ENCODE data around the gene NPEPL1. TPM values are rescaled to one million over a fixed set of nuclear protein-coding genes. Genes with fewer than 3 reads are reported as not detected.

The NPEPL1 gene
- total and polyA plus RNA-seq, 2 of the 8 experiments (the other 6 are each of a cell fraction or from before 2014, with no cell fraction given), result 12.4 to 26.8 TPM

- Histone ChIP-seq H3K9me3 (ENCODE audit: insufficient read depth in 2 of 2, low read depth in 1 of 2, low read length in 1 of 2) (no peaks in the 10 kb centered on the region), H2BK5ac (ENCODE audit: low read depth, low read length) (peak overlapping the region; percentile 97; the same call in 1 of the 2 replicates), H3K18ac (ENCODE audit: extremely low read depth, low read length) (no peak overlapping the region; the same call in 1 of the 2 replicates), H2AFZ (ENCODE audit: low read length) (no peak overlapping the region), H2AK5ac (ENCODE audit: low read depth, low read length) (peak overlapping the region; percentile 33; the same call in 1 of the 2 replicates), H3K9ac (replicated peaks in 1 of 4; ENCODE audit: extremely low read depth in 1 of 4, low read depth in 3 of 4, low read length in 3 of 4) (no peak overlapping the region), H3K14ac (ENCODE audit: insufficient read length) (no peak overlapping the region), H3K4me3 (ENCODE audit: extremely low read depth in 1 of 4, insufficient read depth in 2 of 4, low read depth in 3 of 4, low read length in 4 of 4) (no peak overlapping the region), H3K23me2 (ENCODE audit: low read depth, low read length) (no peaks in the 10 kb centered on the region), H3K4me2 (ENCODE audit: insufficient read depth in 1 of 2, low read depth in 2 of 2, low read length in 2 of 2) (no peak overlapping the region), H4K8ac (ENCODE audit: extremely low read depth, insufficient read depth, low read length) (no peak overlapping the region), H3K4me1 (replicated peaks in 1 of 4; ENCODE audit: control insufficient read depth in 3 of 4, insufficient read depth in 4 of 4, low read length in 3 of 4) (peaks cover 0 to 27% (median 17%) of the 10 kb centered on the region in 4 experiments; a peak in 6 of 7 replicates), H2BK20ac (ENCODE audit: low read length) (peak overlapping the region; percentile 28; the same call in 1 of the 2 replicates), H2BK120ac (replicated peaks; ENCODE audit: low read depth, low read length) (no peak overlapping the region), H3K23ac (ENCODE audit: insufficient read length) (no peak overlapping the region), H3K79me2 (ENCODE audit: control insufficient read depth in 1 of 2, insufficient read depth in 2 of 2, low read length in 2 of 2) (no peaks in the 10 kb centered on the region), H3K4ac (replicated peaks; ENCODE audit: insufficient read length, low read depth, low read length) (no peak overlapping the region), H4K91ac (replicated peaks; ENCODE audit: insufficient read length, low read length) (peak overlapping the region; percentile 5), H4K5ac (ENCODE audit: insufficient read length, low read depth, low read length) (no peak overlapping the region), H3K36me3 (ENCODE audit: control insufficient read depth in 2 of 4, insufficient read depth in 4 of 4, low read length in 3 of 4) (no peaks in the 10 kb centered on the region), H2BK12ac (ENCODE audit: low read depth, low read length) (peak overlapping the region; percentile 97; the same call in 1 of the 2 replicates), H2BK15ac (ENCODE audit: low read length) (no peak overlapping the region), H3K27me3 (replicated peaks in 1 of 4; ENCODE audit: control insufficient read depth in 3 of 4, extremely low read depth in 1 of 4, insufficient read depth in 3 of 4, low read length in 3 of 4) (peaks cover 0 to 32% (median 15%) of the 10 kb centered on the region in 4 experiments; a peak in 5 of 7 replicates), H3K56ac (replicated peaks; ENCODE audit: insufficient read length, low read depth, low read length) (no peak overlapping the region), H3K27ac (ENCODE audit: low read depth, low read length) (no peak overlapping the region), H4K20me1 (replicated peaks in 1 of 2; ENCODE audit: control insufficient read depth in 1 of 2, insufficient read depth in 2 of 2, low read length in 2 of 2) (no peaks in the 10 kb centered on the region), H3K79me1 (ENCODE audit: low read depth, low read length) (no peaks in the 10 kb centered on the region)
- TF ChIP-seq TAF7 (optimal IDR thresholded peaks at IDR 0.05; ENCODE audit: borderline replicate concordance, low read depth, low read length), result no peak
- TF ChIP-seq, protein P1, sequence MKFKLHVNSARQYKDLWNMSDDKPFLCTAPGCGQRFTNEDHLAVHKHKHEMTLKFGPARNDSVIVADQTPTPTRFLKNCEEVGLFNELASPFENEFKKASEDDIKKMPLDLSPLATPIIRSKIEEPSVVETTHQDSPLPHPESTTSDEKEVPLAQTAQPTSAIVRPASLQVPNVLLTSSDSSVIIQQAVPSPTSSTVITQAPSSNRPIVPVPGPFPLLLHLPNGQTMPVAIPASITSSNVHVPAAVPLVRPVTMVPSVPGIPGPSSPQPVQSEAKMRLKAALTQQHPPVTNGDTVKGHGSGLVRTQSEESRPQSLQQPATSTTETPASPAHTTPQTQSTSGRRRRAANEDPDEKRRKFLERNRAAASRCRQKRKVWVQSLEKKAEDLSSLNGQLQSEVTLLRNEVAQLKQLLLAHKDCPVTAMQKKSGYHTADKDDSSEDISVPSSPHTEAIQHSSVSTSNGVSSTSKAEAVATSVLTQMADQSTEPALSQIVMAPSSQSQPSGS (IDR thresholded peaks at IDR 0.05; ENCODE audit: low read length), result no peak
- no peak for TF ChIP-seq GABPA (IDR thresholded peaks at IDR 0.05; ENCODE audit: borderline replicate concordance, insufficient read depth, low read length)
- no peak for TF ChIP-seq SRF (IDR thresholded peaks at IDR 0.05; ENCODE audit: low read depth, low read length)
- no peak for TF ChIP-seq TCF12 (IDR thresholded peaks at IDR 0.05; ENCODE audit: low read depth, low read length)
- WGBS, 2 experiments (ENCODE audit: extremely low coverage in 1 of 2, insufficient coverage in 1 of 2, insufficient read length in 1 of 2, insufficient replicate concordance in 2 of 2, low coverage in 1 of 2, low lambda C conversion rate in 2 of 2, missing lambda C conversion rate in 1 of 2), result 93% methylated on average over 18 of the region's 18 CpGs; no CpG with 5 or more reads in 1 of the 2 experiments
- no peak for FAIRE-seq
- ChIA-PET CTCF (ENCODE audit: partially characterized antibody) (interaction anchor here (1.1 to 1.7 kb wide), 6 partner anchors 12 to 104 kb away, joined by 3 to 4 read pairs (median 3); partner anchors contain the start of gene STX16), POLR2A (ENCODE audit: partially characterized antibody) (interaction anchor here (1.1 to 2.8 kb wide), 5 partner anchors 23 to 103 kb away, joined by 3 to 18 read pairs (median 4); partner anchors contain the start of gene STX16)
- peak in 1 of 2 experiments; percentile 38 for DNase-seq (ENCODE audit: low read depth in 1 of 2, low spot score in 2 of 2)
These were observed 62.6 kb downstream of the NPEPL1 start for GRCh38 chr20:58755062-58755697.

Measured in H1 (cell line).